Hepatocyte (in vitro differentiated cells): Measurements from ENCODE around the gene PEA15.

ENCODE experiments used
- CTCF ChIP-seq: fragments of 200-600 bp; sonication (generic); IDR thresholded peaks from 2 replicates; pipeline ENCODE4 v1.5.1; 2016; ENCODE audit warnings: antibody characterized with exemption, mild to moderate bottlenecking; ENCODE audit not compliant: poor library complexity
- EZH2 ChIP-seq: fragments of 200-600 bp; sonication (generic); IDR thresholded peaks from 2 replicates; pipeline ENCODE4 v1.6.1; 2016; ENCODE audit warnings: antibody characterized with exemption, mild to moderate bottlenecking, borderline replicate concordance
- EZH2phosphoT487 ChIP-seq: fragments of 200-600 bp; sonication (generic); IDR thresholded peaks from one replicate; pipeline ENCODE4 v1.6.1; 2018; ENCODE audit warnings: antibody characterized with exemption, mild to moderate bottlenecking, low read depth, moderate library complexity; ENCODE audit not compliant: unreplicated experiment, severe bottlenecking

- TF ChIP-seq CTCF = no peak
- TF ChIP-seq EZH2phosphoT487 = no peak
- TF ChIP-seq EZH2 = no peak
These were observed 18.9 kb upstream of the PEA15 start for GRCh38 chr1:160186246-160186645.
